HG03439 (cell line): ENCODE data around the gene CRMP1.

ENCODE experiments used
- ATAC-seq: cut with Tn5 transposase; IDR thresholded peaks from one replicate; pipeline ENCODE4 v1.9.1; 2021; ENCODE audit warnings: mild to moderate bottlenecking, moderate library complexity; ENCODE audit not compliant: unreplicated experiment

The CRMP1 gene

DNA sequence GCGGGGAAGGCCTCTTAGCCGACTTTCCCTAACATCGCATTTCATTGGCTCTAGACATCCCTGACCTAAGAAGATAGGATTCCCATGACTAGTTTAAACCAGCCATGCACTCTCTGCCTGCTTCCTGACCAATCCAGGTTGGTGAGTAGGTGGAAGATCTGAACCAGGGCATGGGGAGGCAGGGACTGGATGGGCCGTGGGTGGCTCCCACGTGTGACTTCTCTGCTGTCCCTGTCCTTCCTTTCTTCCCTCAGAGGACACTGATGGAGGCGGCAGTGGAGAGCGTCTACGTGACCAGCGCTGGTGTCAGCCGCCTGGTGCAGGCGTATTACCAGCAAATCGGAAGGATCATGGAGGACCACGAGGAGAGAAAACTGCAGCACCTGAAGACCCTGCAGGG, 91.2 kb downstream of the CRMP1 start:
- no peak for ATAC-seq

DNA sequence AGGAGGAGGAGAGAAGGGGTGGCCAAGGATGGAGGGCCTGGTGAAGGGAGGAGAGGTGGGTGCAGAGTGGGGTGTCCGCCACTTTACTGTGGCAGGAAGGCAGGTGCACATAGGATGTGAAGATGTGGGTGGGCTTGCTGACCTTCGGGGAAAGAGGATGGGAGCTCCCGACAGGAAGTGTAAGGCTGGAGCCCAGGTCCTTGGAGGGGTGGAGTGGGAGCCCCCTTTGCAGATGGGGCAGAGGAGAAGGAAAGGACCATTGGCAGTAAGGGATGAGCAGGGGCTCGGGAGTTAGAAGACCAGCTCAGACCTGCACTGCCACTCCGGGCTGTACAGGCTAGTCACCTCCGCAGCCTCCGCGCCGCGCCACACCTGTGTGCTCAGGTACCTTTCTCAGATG, 92.4 kb downstream of the CRMP1 start:
- no peak for ATAC-seq

DNA sequence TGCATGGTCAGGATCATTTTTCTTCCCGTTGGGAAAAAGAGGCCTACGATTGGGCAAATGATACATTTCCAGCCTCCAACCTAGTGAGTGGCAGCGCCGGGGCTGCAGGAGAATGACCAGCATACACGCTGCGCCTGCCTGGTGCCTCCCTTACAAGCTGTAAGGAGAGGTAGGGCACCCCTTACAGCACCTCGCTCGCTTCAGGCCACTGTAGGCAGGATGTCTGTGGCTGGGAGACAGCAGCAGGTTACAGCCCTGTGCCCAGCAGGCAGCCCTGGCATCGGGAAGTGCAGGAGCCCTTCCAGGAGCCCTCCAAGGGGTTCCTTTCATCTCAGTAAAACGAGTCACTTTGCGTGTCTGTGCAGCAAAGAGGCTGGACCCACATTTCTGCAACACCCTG, 93.5 kb downstream of the CRMP1 start:
- ATAC-seq, result no peak

DNA sequence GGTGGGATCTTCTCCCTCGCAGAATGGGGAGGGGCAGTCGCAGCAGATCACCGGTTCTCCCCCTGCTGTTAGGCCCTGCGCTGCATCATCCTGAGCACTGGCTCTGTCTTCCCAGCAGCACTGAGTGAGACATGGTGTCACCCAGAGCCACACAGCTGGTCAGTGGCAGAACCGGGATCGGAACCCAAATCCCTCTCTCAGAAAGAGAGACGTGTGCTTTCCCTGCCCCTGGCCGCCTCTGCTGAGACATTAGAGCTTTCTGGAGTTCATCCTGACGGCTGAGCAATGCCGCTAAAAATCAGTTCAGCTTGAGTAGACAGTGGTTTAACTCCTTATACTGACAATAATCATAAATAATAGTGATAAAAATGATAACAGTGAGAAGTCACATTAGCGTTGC, 93.9 kb downstream of the CRMP1 start:
- no peak for ATAC-seq

DNA sequence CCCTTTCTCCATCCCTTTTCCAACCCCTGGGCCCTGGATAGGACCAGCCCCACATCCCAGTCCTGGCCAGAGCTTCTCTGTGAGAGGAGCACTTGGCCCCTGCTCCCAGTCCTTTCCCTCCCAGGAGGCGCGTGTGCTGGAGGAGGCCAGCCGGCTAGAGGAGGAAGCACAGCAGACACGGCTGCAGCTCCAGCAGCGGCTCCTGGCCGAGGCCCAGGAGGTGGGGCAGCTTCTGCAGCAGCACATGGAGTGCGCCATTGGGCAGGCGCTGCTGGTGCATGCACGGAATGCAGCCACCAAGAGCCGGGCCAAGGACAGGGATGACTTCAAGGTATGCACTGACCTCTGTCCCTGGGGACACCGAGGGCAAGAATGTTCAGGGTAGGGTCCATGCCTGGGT, 94.4 kb downstream of the CRMP1 start:
- ATAC-seq, result no peak

DNA sequence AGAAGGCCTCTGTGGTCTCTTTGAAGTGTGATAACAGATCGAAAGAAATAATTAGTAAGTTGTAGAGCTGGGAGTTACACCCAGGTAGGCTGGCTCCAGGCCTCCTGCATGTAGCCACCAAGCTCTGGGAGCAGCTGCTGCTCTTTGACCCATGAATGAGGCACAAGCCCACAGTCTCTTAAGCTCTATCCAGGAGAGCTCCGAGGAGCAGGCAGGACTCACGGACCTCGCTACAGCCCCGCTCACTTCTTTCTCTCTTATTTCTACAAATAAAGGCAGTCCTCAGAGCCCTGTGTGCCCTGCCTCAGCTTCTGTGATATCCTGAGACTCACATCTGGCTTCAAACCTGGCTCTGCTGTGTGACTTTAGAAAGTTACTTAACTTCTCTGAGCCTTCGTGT, 95.0 kb downstream of the CRMP1 start:
- ATAC-seq, result no peak

DNA sequence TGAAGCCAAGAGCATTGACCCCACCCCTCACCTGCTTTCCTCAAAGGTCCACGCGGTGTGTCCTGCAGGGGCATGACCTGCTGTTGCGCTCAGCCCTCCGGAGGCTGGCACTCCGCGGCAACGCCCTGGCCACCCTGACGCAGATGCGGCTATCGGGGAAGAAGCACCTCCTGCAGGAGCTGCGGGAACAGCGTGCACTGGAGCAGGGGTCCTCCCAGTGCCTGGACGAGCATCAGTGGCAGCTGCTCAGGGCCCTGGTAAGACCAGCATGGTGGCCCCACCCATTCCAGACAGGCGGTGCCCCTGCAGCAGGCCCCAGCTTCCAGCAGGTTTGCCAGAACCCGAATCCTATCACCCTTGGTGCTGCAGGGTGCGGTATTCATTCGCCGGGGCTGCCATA, 95.9 kb downstream of the CRMP1 start:
- ATAC-seq, result no peak

DNA sequence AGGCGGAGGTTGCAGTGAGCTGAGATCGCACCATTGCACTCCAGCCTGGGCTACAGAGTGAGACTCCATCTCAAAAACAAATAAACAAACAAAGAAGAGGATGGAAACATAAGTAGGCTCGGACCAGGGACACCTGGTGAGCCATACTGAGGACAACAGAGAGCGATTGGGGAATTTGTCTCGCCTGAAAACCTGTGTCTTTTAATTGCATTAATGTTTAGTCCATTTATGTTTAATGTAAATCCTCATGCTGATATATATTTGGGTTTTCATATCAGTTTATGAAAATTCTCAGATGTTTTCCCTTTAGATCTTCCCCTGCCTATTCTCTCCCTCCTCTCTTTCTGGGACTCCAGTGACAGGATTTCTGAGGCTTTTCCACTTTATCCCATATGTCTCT, 97.3 kb downstream of the CRMP1 start:
- ATAC-seq, result no peak

DNA sequence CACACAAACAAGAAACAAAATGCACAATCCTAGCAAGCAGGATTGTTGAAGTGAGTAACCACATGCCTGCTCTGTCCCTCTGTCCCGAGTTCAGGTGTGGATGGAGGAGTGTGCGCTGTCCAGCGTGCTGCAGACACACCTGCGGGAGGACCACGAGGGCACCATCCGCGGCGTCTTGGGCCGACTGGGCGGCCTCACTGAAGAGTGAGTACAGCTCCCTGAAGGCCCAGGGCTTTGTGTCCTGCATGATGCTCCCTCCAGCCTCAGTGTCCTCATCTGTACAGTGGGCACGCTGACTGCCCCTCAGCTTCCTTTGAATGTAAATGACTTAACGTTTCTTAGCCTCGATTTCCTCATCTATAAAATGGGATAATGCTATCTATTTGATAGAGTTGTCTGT, 99.4 kb downstream of the CRMP1 start:
- ATAC-seq, result no peak

DNA sequence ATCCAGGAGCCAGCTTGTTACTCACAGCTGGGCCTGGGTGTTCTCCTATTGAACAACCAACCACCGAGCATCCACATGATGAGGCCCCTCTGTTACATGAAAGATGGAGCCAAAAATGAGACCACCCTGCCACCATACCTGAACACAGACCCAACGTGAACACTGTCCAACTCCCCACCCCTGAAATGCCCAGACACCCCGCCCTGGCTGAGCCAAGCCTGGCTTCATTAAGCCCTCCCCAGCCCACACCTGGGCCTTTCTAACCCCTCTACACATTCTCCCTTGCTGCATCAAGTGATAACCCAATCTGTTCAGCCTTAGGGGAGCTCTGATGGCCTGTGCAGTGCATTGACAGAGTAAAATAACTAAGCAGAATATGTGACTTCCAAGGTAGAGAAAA, 101.2 kb downstream of the CRMP1 start:
- no peak for ATAC-seq

DNA sequence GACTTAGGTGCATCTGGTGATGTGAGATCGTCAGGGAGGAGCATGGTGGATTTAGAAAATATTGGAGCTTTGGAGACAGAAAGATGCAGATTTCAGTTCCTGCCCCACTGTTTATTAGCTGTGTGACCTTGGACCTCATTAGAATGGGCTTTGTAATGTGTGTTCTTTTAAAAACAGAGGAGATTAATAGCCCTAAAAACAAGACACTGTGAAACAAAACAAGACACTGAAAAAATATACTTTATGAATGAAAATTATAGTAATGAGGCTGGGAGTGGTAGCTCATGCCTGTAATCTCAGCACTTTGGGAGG, 102.4 kb downstream of the CRMP1 start:
- no peak for ATAC-seq

DNA sequence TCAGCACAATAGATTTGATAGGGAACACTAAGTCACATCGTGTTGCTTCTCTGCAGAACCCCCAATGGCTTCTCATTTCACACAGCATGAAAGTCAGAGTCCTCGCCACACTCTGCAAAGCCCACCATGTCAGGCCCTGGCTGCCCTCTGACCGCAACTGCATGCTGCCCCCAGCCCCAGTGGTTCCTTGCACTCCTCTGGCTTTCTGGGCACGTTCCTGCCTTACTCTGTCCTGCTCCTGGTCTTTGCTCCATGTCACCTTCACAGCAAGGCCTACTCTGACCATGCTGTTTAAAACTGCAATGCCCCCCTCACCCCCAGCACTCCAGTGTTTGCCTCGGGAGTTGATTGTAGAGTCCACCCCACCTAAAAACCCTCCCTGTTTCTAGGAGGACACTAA, 103.7 kb downstream of the CRMP1 start:
- no peak for ATAC-seq

DNA sequence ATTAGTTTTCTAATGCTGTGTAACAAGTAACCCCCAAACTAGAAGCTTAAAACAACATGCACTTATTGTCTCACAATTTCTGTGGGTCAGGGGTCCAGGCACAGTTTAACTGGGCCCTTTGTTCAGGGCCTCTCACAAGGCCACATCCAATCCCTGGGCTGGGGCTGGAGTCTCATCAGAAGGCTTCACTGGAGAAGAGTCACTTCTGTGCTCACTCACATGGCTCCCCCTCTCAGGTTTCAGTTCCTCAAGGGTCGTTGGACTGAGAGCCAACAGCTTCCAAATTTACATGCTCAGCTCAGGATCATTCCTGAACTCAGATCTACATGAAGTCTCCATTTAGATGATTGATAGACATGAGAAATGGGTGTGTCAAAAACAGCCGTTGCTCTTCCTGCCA, 104.7 kb downstream of the CRMP1 start:
- ATAC-seq, result no peak

DNA sequence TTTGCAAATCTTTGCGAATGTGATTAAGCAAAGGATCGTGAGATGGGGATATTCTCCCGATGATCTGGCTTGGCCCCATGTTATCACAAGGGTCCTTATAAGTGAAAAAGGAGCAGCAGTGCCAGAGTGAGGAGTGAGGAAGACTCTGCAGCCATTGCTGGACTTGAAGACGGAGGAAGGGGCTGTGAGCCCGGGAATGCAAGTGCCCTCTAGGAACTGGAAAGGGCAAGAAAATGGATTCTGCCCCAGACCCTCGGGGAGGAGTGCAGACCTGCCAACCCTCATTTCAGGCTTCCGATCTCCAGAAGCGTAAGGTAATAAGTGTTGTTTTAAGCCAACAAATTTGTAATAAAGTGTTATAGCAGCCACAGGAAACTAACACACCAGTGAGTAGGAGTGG, 105.6 kb downstream of the CRMP1 start:
- ATAC-seq, result no peak

DNA sequence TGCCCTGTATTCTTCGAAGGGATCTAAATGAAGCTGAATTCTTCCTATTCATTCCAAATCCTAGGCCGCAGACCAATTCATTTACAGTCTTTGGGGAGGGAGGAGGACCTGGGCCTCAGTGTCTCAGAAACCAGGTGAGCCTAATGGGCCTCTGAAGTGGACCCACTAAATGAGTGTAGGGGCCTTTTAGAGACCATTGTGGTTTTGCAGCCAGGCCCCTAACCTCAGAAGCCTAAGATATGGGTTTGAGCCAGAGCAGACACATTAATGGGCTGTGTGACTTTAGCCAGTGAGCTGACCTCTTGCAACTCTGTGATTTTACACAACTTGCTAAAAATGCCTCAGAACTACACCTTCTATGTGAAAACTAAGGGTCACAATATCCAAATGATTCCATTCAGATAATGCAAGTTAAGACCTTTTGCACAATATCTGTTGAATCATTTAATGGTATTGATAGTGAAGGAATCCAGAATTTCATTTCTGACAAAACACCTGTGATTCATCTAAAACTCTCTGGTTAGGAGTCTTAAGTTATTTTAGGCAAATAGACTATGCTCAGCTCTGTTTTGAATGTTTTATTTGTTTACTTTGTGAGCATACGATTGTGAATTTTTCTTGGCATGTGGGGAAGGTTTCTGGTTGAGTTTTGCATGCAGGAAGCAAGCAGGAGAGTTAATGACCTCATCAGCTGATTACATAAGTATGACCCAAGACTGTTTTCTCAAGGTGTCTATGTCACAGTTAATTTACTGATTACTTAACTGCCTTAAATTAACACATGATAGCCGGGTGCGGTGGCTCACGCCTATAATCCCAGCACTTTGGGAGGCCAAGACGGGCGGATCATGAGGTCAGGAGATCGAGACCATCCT, 106.8 kb downstream of the CRMP1 start:
- no peak for ATAC-seq

DNA sequence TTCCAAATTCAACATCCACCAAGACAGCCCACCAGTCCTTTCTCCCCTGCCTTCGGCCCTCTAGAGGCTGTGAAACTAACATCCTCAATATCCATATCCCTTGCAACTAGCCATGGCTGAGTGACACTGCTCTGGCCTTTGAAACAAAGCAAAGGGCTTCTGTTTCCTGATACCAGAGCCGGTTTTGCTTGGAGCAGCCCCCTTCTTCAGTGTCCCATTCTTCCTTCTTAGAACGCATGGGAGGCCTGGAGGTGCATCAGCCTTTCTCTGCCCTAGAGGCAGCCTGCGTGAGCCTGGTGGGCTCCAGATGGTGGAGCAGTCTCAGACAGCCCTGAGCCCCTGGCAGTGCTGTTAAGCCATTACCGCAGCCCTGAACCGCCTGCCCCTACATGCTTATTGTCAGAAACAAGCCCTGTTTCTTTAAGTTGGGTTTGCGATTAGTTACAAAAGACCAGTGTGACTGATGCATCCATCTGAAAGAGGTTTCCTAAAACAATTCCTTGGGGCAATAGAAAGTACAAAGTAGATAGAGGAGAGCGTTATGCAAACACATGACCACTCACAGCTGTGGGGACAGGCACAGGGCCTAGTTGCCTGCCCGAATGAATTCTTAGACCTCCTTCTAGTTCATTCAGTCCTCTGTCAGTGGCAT, 107.8 kb downstream of the CRMP1 start:
- ATAC-seq, result no peak

DNA sequence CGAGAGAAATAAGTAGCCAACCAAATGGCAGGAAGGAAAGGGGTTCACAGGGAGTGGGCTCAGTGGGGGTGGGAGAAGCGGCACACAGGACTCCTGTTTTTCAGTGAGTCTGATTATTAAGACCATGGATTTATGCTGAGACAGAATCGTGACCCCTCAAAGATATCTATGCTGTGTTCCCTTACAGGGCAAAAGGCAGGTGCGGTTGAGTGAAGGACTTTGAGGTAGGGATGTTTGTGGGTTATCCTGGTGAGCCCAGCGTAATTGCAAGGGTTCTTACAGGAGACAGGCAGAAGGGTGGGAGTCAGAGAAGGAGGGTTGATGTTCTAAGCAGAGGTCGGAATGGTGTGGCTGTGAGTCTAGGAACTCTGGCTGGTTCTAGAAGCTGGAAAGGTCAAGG, 108.9 kb downstream of the CRMP1 start:
- ATAC-seq, result no peak

DNA sequence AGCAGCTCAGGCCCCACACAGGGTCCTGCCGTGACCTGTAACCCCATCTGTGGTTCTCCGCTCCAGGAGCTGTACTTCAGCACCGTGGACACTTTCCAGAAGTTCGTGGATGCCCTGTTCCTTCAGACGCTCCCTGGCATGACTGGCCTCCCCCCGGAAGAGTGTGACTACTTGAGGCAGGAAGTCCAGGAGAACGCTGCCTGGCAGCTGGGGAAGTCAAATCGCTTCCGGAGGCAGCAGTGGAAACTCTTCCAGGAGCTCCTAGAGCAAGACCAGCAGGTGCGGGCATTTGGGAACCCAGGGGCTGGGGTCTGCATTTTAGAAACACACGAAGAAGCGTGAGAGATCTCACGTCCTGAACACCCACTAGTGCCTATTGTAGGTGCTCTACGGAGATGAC, 109.4 kb downstream of the CRMP1 start:
- ATAC-seq, result no peak

DNA sequence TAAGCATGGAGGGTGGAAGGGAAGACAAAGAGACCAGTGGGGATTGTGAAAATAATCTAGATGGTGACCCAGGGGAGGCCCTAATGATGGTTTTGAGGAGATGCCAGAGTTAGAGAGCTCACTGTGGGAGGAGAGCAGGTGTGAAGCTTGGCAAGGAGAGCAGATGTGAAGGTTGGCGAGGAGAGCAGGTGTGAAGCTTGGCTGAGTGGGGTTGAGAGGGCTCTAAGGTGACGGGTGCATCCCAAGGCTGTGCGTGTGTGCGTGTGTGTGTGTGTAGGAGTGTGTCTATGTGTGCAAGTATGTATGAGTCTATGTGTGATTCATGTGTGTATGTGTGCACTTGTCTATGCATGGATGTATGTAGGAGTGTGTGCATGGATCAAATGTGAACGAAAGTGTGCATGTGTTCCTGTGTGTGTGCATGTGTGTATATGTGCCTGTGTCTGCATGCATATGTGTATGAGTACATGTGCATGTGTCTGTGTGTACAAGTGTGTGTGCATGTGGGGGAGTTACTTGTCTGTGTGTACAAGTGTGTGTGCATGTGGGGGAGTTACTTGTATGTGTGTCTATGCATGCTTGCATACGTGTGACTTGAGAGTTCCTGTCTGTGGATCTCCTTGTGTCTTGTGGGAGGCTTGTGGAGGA, 109.9 kb downstream of the CRMP1 start:
- ATAC-seq, result no peak

DNA sequence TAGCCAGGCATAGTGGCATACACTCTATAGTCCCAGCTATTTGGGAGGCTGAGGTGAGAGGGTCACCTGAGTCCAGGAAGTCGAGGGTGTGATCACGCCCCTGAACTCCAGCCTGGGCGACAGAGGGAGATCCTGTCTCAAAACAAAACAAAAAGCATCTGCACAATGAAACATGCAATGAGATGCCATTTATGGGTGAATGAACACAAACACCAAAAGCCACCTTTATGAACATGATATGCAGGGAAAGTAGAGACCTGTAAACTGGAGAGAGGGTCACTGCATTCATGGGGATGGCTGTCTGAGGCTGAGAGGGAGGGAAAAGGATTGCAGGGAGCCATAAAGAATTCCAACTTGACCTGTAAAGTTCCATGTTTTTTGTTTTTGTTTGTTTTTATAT, 111.2 kb downstream of the CRMP1 start:
- ATAC-seq, result no peak

DNA sequence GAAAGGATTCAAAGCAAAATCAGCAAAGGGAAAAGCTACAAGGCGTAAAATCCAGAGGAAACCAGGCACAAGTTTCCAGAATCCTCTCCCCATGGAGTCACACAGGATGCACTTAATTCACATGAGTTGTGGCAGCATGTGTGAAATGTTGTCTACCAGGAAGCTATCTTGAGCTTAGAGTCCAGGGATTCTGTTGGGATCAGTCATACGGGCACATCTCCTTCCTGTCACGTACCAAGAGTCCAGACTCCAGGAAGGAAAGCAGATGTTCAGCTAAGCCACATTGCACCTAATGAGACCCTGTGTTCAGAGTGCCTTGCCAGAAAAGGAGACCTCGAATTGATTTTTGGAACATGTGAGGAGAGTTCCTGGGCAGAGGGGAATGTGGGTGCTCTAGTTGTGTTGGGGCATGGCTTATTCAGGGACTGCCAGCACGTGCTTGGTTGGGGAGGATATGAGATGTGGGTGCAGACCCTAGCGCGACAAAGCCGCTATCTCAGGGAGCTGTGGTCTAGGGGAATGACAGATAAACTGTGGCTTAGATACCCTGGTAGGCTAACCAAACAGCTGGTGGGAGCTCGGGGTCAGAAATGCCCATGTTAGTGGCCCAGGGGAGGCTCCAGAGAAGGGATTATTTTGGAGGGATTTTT, 111.9 kb downstream of the CRMP1 start:
- no peak for ATAC-seq

DNA sequence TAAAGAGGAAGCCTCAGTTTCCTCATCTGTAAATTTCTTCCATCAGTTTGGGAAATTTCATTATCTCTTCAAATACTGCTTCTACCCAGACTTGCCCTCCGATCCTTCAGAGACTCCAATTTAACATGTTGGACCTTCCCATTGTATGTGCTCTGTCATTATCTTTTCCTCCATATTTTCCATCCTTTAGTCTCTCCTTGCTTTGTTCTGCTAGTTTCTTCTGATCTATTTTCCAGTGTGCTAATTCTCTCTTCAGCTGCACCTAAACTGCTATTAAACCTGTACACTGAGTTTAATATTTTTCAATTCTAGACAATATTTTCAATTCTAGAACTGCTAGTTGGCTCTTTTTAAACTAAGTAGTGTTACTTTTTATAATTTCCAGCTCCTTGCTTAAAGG, 116.4 kb downstream of the CRMP1 start:
- ATAC-seq, result no peak
